ENCODE results near the gene SLC34A1. TPM values are rescaled to one million over a fixed set of nuclear protein-coding genes. Genes with fewer than 3 reads are reported as not detected.

Gene SLC34A1
- total and polyA plus RNA-seq, 2 of the 13 experiments (the other 11 are each of a cell fraction or from before 2014, with no cell fraction given), result 0.03 to 0.20 TPM

- TF ChIP-seq KLF13 (CRISPR knock-in tag; IDR thresholded peaks at IDR 0.05) (peak; percentile 22; the same call in 1 of the 2 replicates), ZBTB26 (CRISPR knock-in tag; IDR thresholded peaks at IDR 0.05; ENCODE audit: borderline replicate concordance) (0 out of 2 replicates have a peak, but pooled peaks have one; percentile 14), ZBTB33 (CRISPR knock-in tag; IDR thresholded peaks at IDR 0.05) (no peak; the same call in 1 of the 2 replicates), ZXDC (CRISPR knock-in tag; IDR thresholded peaks at IDR 0.05) (0 out of 2 replicates have a peak, but pooled peaks have one; percentile 24), ZNF329 (CRISPR knock-in tag; IDR thresholded peaks at IDR 0.05; ENCODE audit: low read depth) (no peak), CCAR2 (optimal IDR thresholded peaks at IDR 0.05; ENCODE audit: low read depth, low read length) (no peak), PATZ1 (CRISPR knock-in tag; IDR thresholded peaks at IDR 0.05) (peak; percentile 33; the same call in 1 of the 2 replicates), ZSCAN21 (CRISPR knock-in tag; IDR thresholded peaks at IDR 0.05; ENCODE audit: borderline replicate concordance) (no peak; the same call in 1 of the 2 replicates), ZBTB20 (CRISPR knock-in tag; IDR thresholded peaks at IDR 0.05; ENCODE audit: borderline replicate concordance, low read depth) (0 out of 2 replicates have a peak, but pooled peaks have one; percentile 19), ZBTB2 (CRISPR knock-in tag; IDR thresholded peaks at IDR 0.05; ENCODE audit: low read depth) (peak; percentile 13; the same call in 1 of the 2 replicates), KMT2A (CRISPR knock-in tag; IDR thresholded peaks at IDR 0.05) (0 out of 2 replicates have a peak, but pooled peaks have one; percentile 14), ZFP36 (IDR thresholded peaks at IDR 0.05; ENCODE audit: borderline replicate concordance, low read depth, low read length, partially characterized antibody) (no peak), TEAD3 (CRISPR knock-in tag; optimal IDR thresholded peaks at IDR 0.05; ENCODE audit: borderline replicate concordance) (peak; percentile 32), WIZ (CRISPR knock-in tag; IDR thresholded peaks at IDR 0.05) (no peak), FOSL2 (CRISPR knock-in tag; IDR thresholded peaks at IDR 0.05) (no peak), CCDC6 (CRISPR knock-in tag; IDR thresholded peaks at IDR 0.05) (0 out of 2 replicates have a peak, but pooled peaks have one; percentile 33), HIVEP1 (CRISPR knock-in tag; IDR thresholded peaks at IDR 0.05) (0 out of 2 replicates have a peak, but pooled peaks have one; percentile 49), RAD21 (CRISPR knock-in tag; IDR thresholded peaks at IDR 0.05) (peak; percentile 65)
Observed at GRCh38 chr5:177446200-177447065, 62.2 kb downstream of the SLC34A1 start, which contains the start of gene PRR7 (continued).
